Measurements from ENCODE around the gene ULK4.

DNA sequence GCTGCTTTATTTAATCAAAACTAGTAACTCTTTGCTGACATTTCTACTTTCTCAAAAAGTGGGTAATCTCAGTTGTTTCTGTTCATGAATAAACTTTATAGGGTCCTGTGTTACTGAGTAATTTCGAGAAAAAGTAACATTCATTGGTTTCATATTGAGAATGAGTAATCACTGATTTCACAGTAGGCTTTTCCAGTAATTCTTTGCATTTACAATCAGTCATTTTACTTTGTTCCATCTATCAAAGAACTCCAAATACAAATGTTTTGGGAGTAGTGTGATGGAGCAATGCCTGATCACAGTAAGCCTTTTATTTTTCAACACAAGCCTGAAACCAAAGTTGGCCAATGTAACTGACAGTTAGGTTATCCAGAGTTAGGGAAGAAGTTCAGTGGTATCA lies 353.6 kb downstream of the ULK4 start:
- TF ChIP-seq, protein P1, sequence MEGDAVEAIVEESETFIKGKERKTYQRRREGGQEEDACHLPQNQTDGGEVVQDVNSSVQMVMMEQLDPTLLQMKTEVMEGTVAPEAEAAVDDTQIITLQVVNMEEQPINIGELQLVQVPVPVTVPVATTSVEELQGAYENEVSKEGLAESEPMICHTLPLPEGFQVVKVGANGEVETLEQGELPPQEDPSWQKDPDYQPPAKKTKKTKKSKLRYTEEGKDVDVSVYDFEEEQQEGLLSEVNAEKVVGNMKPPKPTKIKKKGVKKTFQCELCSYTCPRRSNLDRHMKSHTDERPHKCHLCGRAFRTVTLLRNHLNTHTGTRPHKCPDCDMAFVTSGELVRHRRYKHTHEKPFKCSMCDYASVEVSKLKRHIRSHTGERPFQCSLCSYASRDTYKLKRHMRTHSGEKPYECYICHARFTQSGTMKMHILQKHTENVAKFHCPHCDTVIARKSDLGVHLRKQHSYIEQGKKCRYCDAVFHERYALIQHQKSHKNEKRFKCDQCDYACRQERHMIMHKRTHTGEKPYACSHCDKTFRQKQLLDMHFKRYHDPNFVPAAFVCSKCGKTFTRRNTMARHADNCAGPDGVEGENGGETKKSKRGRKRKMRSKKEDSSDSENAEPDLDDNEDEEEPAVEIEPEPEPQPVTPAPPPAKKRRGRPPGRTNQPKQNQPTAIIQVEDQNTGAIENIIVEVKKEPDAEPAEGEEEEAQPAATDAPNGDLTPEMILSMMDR (IDR thresholded peaks at IDR 0.05; ENCODE audit: low read depth, low read length, poor library complexity, severe bottlenecking) = no peak
- TF ChIP-seq EZH2phosphoT487 (IDR thresholded peaks at IDR 0.05; ENCODE audit: borderline replicate concordance, low read length) = no peak

Measured in DOHH2 (cell line).